ENCODE measurements around the gene TGFBRAP1.

DNA sequence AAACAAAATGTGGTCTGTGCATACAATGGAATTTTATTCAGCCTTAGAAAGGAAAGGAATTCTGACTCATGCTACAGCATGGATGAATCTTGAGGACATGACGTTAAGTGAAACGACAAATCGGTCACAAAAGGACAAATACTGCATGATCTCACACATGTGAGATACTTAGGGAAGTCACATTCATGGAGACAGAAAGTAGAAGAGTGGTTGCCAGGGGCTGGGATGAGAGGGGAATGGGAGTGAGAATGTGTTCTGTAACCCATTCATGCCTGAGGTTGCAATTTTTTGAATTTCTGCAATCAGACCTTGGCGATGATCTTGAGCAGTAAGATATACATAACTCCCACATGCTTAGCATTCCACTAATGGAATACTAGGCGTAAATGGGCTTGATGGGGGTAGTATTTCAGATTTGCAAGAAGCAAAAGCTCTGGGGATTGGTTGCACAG is 47.3 kb upstream of the TGFBRAP1 start:
- TF ChIP-seq, protein P1, sequence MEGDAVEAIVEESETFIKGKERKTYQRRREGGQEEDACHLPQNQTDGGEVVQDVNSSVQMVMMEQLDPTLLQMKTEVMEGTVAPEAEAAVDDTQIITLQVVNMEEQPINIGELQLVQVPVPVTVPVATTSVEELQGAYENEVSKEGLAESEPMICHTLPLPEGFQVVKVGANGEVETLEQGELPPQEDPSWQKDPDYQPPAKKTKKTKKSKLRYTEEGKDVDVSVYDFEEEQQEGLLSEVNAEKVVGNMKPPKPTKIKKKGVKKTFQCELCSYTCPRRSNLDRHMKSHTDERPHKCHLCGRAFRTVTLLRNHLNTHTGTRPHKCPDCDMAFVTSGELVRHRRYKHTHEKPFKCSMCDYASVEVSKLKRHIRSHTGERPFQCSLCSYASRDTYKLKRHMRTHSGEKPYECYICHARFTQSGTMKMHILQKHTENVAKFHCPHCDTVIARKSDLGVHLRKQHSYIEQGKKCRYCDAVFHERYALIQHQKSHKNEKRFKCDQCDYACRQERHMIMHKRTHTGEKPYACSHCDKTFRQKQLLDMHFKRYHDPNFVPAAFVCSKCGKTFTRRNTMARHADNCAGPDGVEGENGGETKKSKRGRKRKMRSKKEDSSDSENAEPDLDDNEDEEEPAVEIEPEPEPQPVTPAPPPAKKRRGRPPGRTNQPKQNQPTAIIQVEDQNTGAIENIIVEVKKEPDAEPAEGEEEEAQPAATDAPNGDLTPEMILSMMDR (IDR thresholded peaks at IDR 0.05), result no peak
- TF ChIP-seq POLR2A (IDR thresholded peaks at IDR 0.05), result no peak

Data from tibial nerve (tissue), 3 donors.